KBM-7 (cell line): ENCODE data around the gene MAP2K5.

Source experiments
- DNase-seq: peaks from one replicate; pipeline ENCODE4 v3.0.0-alpha.2; 2015
- in situ Hi-C: fragments of 300-500 bp; cut with MboI; formaldehyde crosslinking; loops from 2 replicates; pipeline ENCODE4 v1.14.3; 2020; ENCODE audit warnings: low sequenced_read_pairs, low pct_unique_long_range_greater_than_20kb, mixed read lengths

The MAP2K5 gene

DNA sequence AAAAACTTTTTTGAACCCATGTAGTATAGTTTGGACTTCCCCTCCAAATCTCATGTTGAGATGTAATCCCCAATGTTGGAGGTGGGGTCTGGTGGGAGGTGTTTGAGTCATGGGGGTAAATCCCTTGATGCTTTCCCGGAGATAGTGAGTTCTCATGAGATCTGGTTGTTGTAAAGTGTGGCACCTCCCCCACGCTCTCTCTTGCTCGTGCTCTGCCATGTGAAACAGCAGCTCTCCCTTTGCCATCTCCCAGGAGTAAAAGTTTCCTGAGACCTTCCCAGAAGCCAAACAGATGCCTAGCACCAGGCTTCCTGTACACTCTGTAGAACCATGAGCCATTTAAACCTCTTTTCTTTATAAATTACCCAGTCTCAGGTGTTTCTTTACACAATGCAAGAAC, 313.3 kb downstream of the MAP2K5 start:
- in situ Hi-C loops, result no loop called here

More for the DNA sequence above, 313.3 kb downstream of the MAP2K5 start:
- peak; percentile 49 for DNase-seq
